CD8-positive, alpha-beta memory T cell (primary cell): ENCODE measurements around the gene ALKBH2. TPM values are rescaled to one million over a fixed set of nuclear protein-coding genes. Genes with fewer than 3 reads are reported as not detected.
"Not testable (repeated sequence)": the region's sequence is repeated elsewhere in the genome, so short reads cannot be mapped to it uniquely, and the experiment has no call there.

Experiments used
- CTCF ChIA-PET: fragments of 350-600 bp; sonication (Branson Sonifier 250); formaldehyde crosslinking; loops from one replicate; lab custom pipeline; 2021; ENCODE audit warnings: antibody characterized with exemption; lab: Charles Lee
- POLR2A ChIA-PET: fragments of 350-600 bp; sonication (Branson Sonifier 250); formaldehyde crosslinking; loops from one replicate; lab custom pipeline; 2021; ENCODE audit warnings: antibody characterized with exemption; lab: Charles Lee
- DNase-seq, 5 donors: peaks; one replicate each; pipeline versions ENCODE4 v3.0.0 to v3.0.0-alpha.2; 2020 to 2022; ENCODE audit warnings: mixed read lengths in 1 of 5
- H3K27ac ChIP-seq: one replicate; pipeline ENCODE4 v1.7.0; 2013; ENCODE audit warnings: low read depth, mild to moderate bottlenecking, low read length, moderate library complexity
- H3K27me3 ChIP-seq: 2 replicates; pipeline ENCODE4 v1.7.0; 2013; ENCODE audit warnings: low read length, mild to moderate bottlenecking; ENCODE audit not compliant: insufficient read depth, poor library complexity, severe bottlenecking
- H3K36me3 ChIP-seq: 2 replicates; pipeline ENCODE4 v1.7.0; 2013; ENCODE audit warnings: mild to moderate bottlenecking, low read length, moderate library complexity; ENCODE audit not compliant: insufficient read depth
- H3K4me1 ChIP-seq: 2 replicates; pipeline ENCODE4 v1.7.0; 2013; ENCODE audit warnings: mild to moderate bottlenecking, low read length, moderate library complexity; ENCODE audit not compliant: insufficient read depth
- H3K4me3 ChIP-seq: 2 replicates; pipeline ENCODE4 v1.7.0; 2013; ENCODE audit warnings: mild to moderate bottlenecking, low read length
- H3K9me3 ChIP-seq: 2 replicates; pipeline ENCODE4 v1.7.0; 2013; ENCODE audit warnings: mild to moderate bottlenecking, low read length
- H3K27ac Mint-ChIP-seq, 8 donors: one replicate each; pipeline ENCODE4 v1.8.0; 2020 to 2021; ENCODE audit warnings: mixed read lengths in 8 of 8, mild to moderate bottlenecking in 6 of 8, inconsistent platforms in 3 of 8, moderate library complexity in 3 of 8
- H3K27me3 Mint-ChIP-seq, 2 donors: one replicate each; pipeline ENCODE4 v1.8.0; 2020 to 2021; ENCODE audit warnings: mixed read lengths in 2 of 2, mild to moderate bottlenecking in 1 of 2, moderate library complexity in 1 of 2
- H3K36me3 Mint-ChIP-seq, 3 donors: one replicate each; pipeline ENCODE4 v1.8.0; 2020 to 2021; ENCODE audit warnings: mixed read lengths in 3 of 3, inconsistent platforms in 1 of 3, mild to moderate bottlenecking in 1 of 3
- H3K4me1 Mint-ChIP-seq, 3 donors: one replicate each; pipeline ENCODE4 v1.8.0; 2020 to 2021; ENCODE audit warnings: mixed read lengths in 3 of 3, inconsistent platforms in 1 of 3, mild to moderate bottlenecking in 1 of 3
- H3K4me3 Mint-ChIP-seq, 7 donors: one replicate each; pipeline ENCODE4 v1.8.0; 2020 to 2021; ENCODE audit warnings: mixed read lengths in 7 of 7, mild to moderate bottlenecking in 6 of 7, moderate library complexity in 4 of 7, inconsistent platforms in 2 of 7
- H3K9me3 Mint-ChIP-seq, 5 donors: one replicate each; pipeline ENCODE4 v1.8.0; 2020 to 2022; ENCODE audit warnings: mixed read lengths in 5 of 5, mild to moderate bottlenecking in 3 of 5, moderate library complexity in 2 of 5, inconsistent platforms in 1 of 5
- polyA plus RNA-seq: library from polyadenylated mRNA; unstranded; fragments of 300-500 nt; fragmentation: Illumina TruSeq; gene quantifications from one replicate; pipeline ENCODE4 v1.2.3, GENCODE V29; 2021
- total RNA-seq, 2 experiments: library from RNA; stranded (reverse); gene quantifications; one replicate each; pipeline ENCODE4 v1.2.3, GENCODE V29; 2021

The ALKBH2 gene
- total and polyA plus RNA-seq, 3 experiments from 2014 or later = 16.4 to 42.9 (median 41.3) TPM

GRCh38 chr12:109052414-109053323 is 40.6 kb downstream of the ALKBH2 start, which contains the start of gene USP30:
USP30 (plus strand) TSS chr12:109052576; CDS start chr12:109052679, 103 bp downstream.
- Mint-ChIP-seq H3K4me1 (peaks cover 17 to 22% (median 19%) of the 10 kb centered on the region in 3 donors), H3K27ac (peak within 1 kb of the TSS; percentile 88 to 100 (median 98)), H3K9me3 (no peaks in the 10 kb centered on the region), H3K4me3 (peak within 1 kb of the TSS; percentile 86 to 98 (median 95)), H3K27me3 (peaks cover 0 to 4% of the 10 kb centered on the region in 2 donors), H3K36me3 (peaks cover 0 to 22% (median 5%) of the 10 kb centered on the region in 3 donors)
- CTCF ChIA-PET = interaction anchor here (1.2 to 1.6 kb wide), 3 partner anchors 35 to 41 kb away, joined by 3 to 4 read pairs (median 4); no protein-coding TSS in a partner anchor
- peak within 1 kb of the TSS; percentile 89 for H3K27ac ChIP-seq
- H3K4me1 ChIP-seq = peaks cover 17% of the 10 kb centered on the region
- H3K27me3 ChIP-seq = no peaks in the 10 kb centered on the region
- peak within 1 kb of the TSS; percentile 82 for H3K4me3 ChIP-seq
- H3K9me3 ChIP-seq = no peaks in the 10 kb centered on the region
- peaks cover 2% of the 10 kb centered on the region for H3K36me3 ChIP-seq
- POLR2A ChIA-PET = interaction anchor here (1.0 to 1.2 kb wide), 3 partner anchors 43 to 492 kb away, joined by 3 to 5 read pairs (median 5); partner anchors contain the start of gene SELPLG
- DNase-seq = peak; percentile 69 to 90 (median 79)

GRCh38 chr12:109052097-109052413 is 41.2 kb downstream of the ALKBH2 start:
- no peaks in the 10 kb centered on the region for H3K9me3 ChIP-seq
- H3K4me3 ChIP-seq = peak overlapping the region; percentile 82
- POLR2A ChIA-PET = interaction anchor here (1.2 kb wide), 2 partner anchors 43 to 492 kb away, joined by 5 read pairs; no protein-coding TSS in a partner anchor
- peaks cover 17% of the 10 kb centered on the region for H3K4me1 ChIP-seq
- H3K27ac Mint-ChIP-seq = peak overlapping the region; percentile 88 to 100 (median 95)
- no peaks in the 10 kb centered on the region for H3K9me3 Mint-ChIP-seq
- H3K36me3 Mint-ChIP-seq = peaks cover 0 to 17% (median 3%) of the 10 kb centered on the region in 3 donors
- H3K4me3 Mint-ChIP-seq = peak overlapping the region; percentile 86 to 98 (median 95)
- no peaks in the 10 kb centered on the region for H3K36me3 ChIP-seq
- peaks cover 17 to 22% (median 19%) of the 10 kb centered on the region in 3 donors for H3K4me1 Mint-ChIP-seq
- H3K27me3 ChIP-seq = no peaks in the 10 kb centered on the region
- DNase-seq = no peak
- CTCF ChIA-PET = interaction anchor here (1.2 to 1.6 kb wide), 3 partner anchors 35 to 42 kb away, joined by 3 to 4 read pairs (median 4); no protein-coding TSS in a partner anchor
- peaks cover 0 to 4% of the 10 kb centered on the region in 2 donors for H3K27me3 Mint-ChIP-seq
- peak overlapping the region; percentile 89 for H3K27ac ChIP-seq

GRCh38 chr12:109049794-109050193 is 43.5 kb downstream of the ALKBH2 start:
- H3K4me1 ChIP-seq = peaks cover 15% of the 10 kb centered on the region
- CTCF ChIA-PET, H3K4me3 ChIP-seq, H3K9me3 Mint-ChIP-seq, H3K36me3 ChIP-seq, H3K27me3 Mint-ChIP-seq, DNase-seq, H3K9me3 ChIP-seq, H3K27me3 ChIP-seq, POLR2A ChIA-PET, H3K27ac ChIP-seq: not testable (repeated sequence)
- Mint-ChIP-seq H3K27ac (peak overlapping the region in 2 of 8 donors; percentile 34 to 93), H3K4me3 (peak overlapping the region in 1 of 7 donors; percentile 67), H3K36me3 (peaks cover 0 to 14% (median 0%) of the 10 kb centered on the region in 3 donors), H3K4me1 (peaks cover 17 to 22% (median 17%) of the 10 kb centered on the region in 3 donors)

- Mint-ChIP-seq H3K36me3 (peaks cover 0 to 13% (median 0%) of the 10 kb centered on the region in 3 donors), H3K27ac (peak overlapping the region in 2 of 8 donors; percentile 51 to 68), H3K4me3 (peak overlapping the region in 2 of 7 donors; percentile 18 to 31), H3K4me1 (peaks cover 9 to 16% (median 12%) of the 10 kb centered on the region in 3 donors)
- H3K9me3 ChIP-seq, H3K27ac ChIP-seq, H3K4me1 ChIP-seq, CTCF ChIA-PET, DNase-seq, H3K27me3 Mint-ChIP-seq, H3K36me3 ChIP-seq, H3K9me3 Mint-ChIP-seq, H3K27me3 ChIP-seq, H3K4me3 ChIP-seq: not testable (repeated sequence)
- POLR2A ChIA-PET = interaction anchor here (0.7 kb wide), 1 partner anchor 98 kb away, joined by 4 read pairs; no protein-coding TSS in a partner anchor
These were observed 44.6 kb downstream of the ALKBH2 start for GRCh38 chr12:109048706-109049105.

- H3K4me1 ChIP-seq = peaks cover 6% of the 10 kb centered on the region
- no peaks in the 10 kb centered on the region for H3K36me3 ChIP-seq
- ChIA-PET CTCF (interaction anchor here (1.1 kb wide), 1 partner anchor 166 kb away, joined by 3 read pairs; no protein-coding TSS in a partner anchor), POLR2A (no interaction called here)
- no peak overlapping the region for H3K27ac ChIP-seq
- Mint-ChIP-seq H3K9me3 (no peaks in the 10 kb centered on the region), H3K27me3 (peaks cover 3 to 7% of the 10 kb centered on the region in 2 donors), H3K4me1 (peaks cover 5 to 6% (median 6%) of the 10 kb centered on the region in 3 donors), H3K4me3 (peak overlapping the region in 1 of 7 donors; percentile 36), H3K36me3 (peaks cover 0 to 6% (median 0%) of the 10 kb centered on the region in 3 donors), H3K27ac (peak overlapping the region in 1 of 8 donors; percentile 3)
- no peak for DNase-seq
- H3K4me3 ChIP-seq = no peak overlapping the region
- H3K9me3 ChIP-seq = no peaks in the 10 kb centered on the region
- no peaks in the 10 kb centered on the region for H3K27me3 ChIP-seq
These were observed 46.0 kb downstream of the ALKBH2 start for GRCh38 chr12:109047081-109047805.

GRCh38 chr12:109044241-109044640 is 49.0 kb downstream of the ALKBH2 start:
- Histone ChIP-seq H3K4me3 (no peak overlapping the region), H3K36me3 (no peaks in the 10 kb centered on the region), H3K4me1 (no peaks in the 10 kb centered on the region), H3K27ac (no peak overlapping the region), H3K27me3 (peaks cover 7% of the 10 kb centered on the region), H3K9me3 (no peaks in the 10 kb centered on the region)
- Mint-ChIP-seq H3K4me3 (peak overlapping the region in 1 of 7 donors; percentile 18), H3K4me1 (peaks cover 0 to 1% (median 0%) of the 10 kb centered on the region in 3 donors), H3K27ac (no peak overlapping the region), H3K9me3 (peaks cover 0 to 9% (median 6%) of the 10 kb centered on the region in 5 donors), H3K27me3 (peaks cover 14 to 18% of the 10 kb centered on the region in 2 donors), H3K36me3 (peaks cover 0 to 5% (median 3%) of the 10 kb centered on the region in 3 donors)
- DNase-seq = no peak
- POLR2A ChIA-PET = no interaction called here
- CTCF ChIA-PET = no interaction called here
